Activated CD4-positive, alpha-beta T cell treated with anti-CD3 and anti-CD28 coated beads for 24 hours (primary cell): ENCODE data around the gene SPIN2A.
"Not testable (repeated sequence)": the region's sequence is repeated elsewhere in the genome, so short reads cannot be mapped to it uniquely, and the experiment has no call there.

Experiments
- DNase-seq, 2 donors: peaks; one replicate each; pipeline ENCODE4 v3.0.0-alpha.2; 2020; ENCODE audit warnings: low read depth in 2 of 2

The SPIN2A gene

GRCh38 chrX:57137073-57137472, at the start of gene SPIN2A:
SPIN2A (minus strand) TSS chrX:57137397; CDS start chrX:57136597, 800 bp downstream.
- DNase-seq: not testable (repeated sequence)

- DNase-seq: no peak
Measured at GRCh38 chrX:57178605-57179004, 41.4 kb upstream of the SPIN2A start.

GRCh38 chrX:57177070-57177469, 39.9 kb upstream of the SPIN2A start:
- DNase-seq: no peak

- no peak for DNase-seq
Measured at GRCh38 chrX:57172544-57172943, 35.3 kb upstream of the SPIN2A start.

- no peak for DNase-seq
Measured at GRCh38 chrX:57156397-57157049, 19.3 kb upstream of the SPIN2A start.

- DNase-seq: no peak
Measured at GRCh38 chrX:57155171-57155570, 18.0 kb upstream of the SPIN2A start.

DNA sequence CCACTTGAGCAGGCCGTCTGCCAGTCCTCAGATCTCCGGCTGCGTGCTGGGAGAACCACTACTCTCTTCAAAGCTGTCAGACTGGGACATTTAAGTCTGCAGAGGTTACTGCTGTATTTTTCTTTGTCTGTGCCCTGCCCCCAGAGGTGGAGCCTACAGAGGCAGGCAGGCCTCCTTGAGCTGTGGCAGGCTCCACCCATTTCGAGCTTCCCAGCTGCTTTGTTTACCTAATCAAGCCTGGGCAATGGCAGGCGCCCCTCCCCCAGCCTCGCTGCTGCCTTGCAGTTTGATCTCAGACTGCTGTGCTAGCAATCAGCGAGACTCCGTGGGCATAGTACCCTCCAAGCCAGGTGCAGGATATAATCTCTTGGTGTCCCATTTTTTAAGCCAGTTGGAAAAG, 15.0 kb upstream of the SPIN2A start:
- DNase-seq: not testable (repeated sequence)

DNA sequence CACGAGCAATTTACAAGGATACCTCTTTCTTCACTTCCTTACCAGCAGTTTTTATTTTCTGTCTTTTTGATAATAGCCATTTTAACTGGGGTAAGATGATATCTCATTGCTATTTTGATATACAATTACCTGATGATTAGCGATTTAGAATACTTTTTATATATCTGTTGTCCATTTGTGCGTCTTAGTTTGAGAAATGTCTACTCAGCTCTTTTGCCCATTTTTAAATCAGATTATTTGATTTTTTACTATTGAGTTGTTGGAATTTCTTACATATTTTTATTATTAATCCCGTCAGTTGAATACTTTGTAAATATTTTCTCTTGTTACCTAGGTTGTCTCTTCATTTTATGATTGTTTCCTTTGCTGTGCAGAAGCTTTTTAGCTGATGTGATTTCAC, 1.5 kb upstream of the SPIN2A start:
- DNase-seq: no peak

DNA sequence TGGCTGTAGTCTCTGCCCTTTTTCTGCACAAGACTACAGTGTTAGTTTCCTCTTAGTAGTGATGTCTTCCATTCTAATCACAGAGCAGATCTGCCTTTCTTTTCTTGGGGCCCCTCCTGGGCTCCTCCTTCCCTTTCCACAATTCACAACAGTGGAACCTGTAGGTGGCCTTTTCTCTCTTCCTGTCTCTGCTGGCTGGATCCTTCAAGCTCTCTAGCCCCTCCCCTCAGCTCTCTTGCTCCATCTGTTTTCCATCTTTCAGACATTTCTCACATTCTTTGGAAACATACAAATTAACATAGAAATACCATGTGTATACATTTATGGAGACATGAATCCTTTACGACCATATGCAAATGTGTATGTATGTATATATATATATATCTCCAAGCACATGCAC, 304 bp upstream of the SPIN2A start:
- no peak for DNase-seq

DNA sequence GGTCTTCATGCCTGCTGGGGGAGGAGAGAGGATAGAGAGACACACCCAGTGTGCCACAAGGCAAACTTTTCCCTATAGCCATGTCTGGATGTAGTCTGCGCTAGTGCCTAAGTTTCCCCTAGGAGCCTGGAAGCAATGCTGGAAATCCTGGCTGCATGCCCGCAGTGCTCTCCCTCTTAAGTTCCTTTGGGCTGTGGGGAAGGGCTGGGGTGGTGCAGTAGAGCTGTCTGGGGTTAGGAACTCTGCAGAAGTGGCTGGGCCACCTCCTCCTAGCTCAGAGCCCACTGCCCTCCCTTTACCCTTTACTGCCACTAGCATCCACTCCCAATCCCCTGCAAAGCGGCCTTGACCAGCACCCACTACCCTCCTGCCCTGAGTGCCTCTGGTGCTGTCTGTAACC, 608 bp downstream of the SPIN2A start:
- not testable (repeated sequence) for DNase-seq

- DNase-seq: no peak
Measured at GRCh38 chrX:57135287-57135686, 1.9 kb downstream of the SPIN2A start.

- no peak for DNase-seq
Measured at GRCh38 chrX:57134702-57135101, 2.5 kb downstream of the SPIN2A start.

GRCh38 chrX:57133706-57134105, 3.5 kb downstream of the SPIN2A start:
- DNase-seq: no peak

- not testable (repeated sequence) for DNase-seq
Measured at GRCh38 chrX:57133284-57133683, 3.9 kb downstream of the SPIN2A start.

DNA sequence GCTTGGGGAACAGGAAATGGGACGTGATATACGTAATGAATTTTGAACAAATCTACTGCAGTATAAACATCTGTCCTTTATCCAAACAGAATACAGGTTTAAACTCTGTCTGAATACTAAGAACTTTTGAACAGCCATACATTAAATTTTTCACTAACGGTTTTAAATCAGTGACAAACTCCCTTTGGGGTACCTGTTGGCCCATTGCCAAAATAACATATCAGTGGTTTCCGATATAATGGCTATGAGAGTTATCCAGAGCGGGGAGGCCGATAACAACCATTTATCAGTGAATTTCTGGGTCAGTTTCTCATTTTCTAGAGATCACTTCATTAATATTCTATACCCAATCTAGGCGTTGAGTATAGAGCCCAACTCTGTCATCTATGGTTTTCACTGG, 5.2 kb downstream of the SPIN2A start:
- no peak for DNase-seq

DNA sequence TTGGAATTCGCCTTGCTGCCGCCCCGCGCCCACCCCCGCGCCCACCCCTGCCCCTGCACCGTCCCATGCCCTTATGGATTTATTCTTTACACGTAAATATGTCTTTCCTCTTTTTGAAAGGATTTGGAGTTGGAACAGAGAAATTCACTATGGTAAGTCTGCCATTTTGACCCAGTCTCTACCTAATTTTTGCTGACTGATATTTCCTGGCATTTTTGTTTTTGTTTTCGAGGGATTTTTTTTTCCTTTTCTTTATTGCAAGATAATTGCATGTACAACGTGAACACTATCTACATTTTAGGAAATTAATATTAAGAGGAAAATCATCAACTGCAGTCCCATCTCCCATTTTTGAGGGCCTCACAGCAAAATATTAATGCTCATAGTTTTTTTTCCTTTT, 15.4 kb downstream of the SPIN2A start:
- no peak for DNase-seq

DNA sequence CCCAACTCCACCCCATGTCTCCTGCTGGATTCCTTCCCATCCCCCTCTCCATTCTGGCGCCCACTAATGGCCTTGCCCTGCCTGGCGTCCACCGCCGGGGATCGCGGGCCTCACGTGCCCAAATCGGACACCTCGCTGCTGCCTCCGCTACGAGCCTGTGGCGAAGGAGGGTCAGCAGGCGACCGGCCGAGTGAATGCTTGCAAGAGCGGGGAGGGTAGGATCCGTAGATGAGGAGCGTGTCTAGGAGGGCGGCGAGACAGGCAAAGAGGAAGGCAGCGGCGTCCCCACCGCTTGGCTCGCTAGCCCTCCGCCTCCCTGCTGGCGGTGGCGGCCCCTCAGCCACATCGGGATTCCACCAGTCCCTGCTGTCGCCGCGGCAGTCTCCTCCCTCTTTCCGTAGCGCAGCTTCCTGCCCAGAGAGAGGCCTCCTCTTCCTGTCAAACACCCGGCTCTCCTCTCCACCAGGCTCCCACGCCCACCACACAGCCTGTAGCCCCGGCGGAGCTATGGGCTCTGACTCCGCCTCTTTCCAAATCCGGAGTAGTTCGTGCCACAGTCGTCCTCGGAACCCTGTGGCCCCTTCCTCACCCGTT, 15.9 kb downstream of the SPIN2A start, which contains the start of gene SPIN2B:
Gene SPIN2B (minus strand): TSS at position 387 of the 594 bp plus-strand sequence.
- peak; percentile 66 to 67 for DNase-seq

DNA sequence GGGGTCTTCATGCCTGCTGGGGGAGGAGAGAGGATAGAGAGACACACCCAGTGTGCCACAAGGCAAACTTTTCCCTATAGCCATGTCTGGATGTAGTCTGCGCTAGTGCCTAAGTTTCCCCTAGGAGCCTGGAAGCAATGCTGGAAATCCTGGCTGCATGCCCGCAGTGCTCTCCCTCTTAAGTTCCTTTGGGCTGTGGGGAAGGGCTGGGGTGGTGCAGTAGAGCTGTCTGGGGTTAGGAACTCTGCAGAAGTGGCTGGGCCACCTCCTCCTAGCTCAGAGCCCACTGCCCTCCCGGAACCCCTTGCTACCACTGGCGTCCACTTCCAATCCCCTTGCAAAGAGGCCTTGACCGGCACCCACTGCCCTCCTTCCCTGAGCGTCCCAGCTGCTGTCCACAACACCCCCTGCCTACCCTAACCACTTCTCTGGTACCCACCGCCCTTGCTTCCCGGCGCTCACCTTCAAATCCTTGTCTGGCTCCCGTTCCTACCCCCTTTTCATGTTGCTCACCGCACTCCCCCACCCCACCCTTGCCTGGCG, 16.5 kb downstream of the SPIN2A start:
- DNase-seq: not testable (repeated sequence)

GRCh38 chrX:57119416-57119815, 17.8 kb downstream of the SPIN2A start:
- no peak for DNase-seq

DNA sequence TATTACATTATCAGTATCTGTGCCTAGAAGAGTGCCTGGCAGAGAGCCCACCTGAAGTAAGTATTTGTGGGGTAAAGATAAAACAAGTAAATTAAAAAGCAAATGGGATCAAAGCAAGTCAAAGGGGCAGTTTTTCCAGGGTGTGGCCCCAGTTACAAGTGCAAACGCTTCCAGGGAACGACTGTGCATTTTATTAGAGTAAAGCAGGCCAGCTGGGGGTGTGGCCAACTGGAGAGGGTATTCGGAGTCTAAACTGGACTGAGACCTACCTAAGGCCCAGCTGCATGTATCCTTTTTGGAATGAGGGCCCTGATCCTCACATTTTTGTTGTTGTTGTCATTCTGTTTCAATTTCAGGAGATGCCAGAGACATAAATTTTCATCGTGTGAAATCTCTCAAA, 19.6 kb downstream of the SPIN2A start:
- not testable (repeated sequence) for DNase-seq

- no peak for DNase-seq
Measured at GRCh38 chrX:57104921-57105398, 32.2 kb downstream of the SPIN2A start.

DNA sequence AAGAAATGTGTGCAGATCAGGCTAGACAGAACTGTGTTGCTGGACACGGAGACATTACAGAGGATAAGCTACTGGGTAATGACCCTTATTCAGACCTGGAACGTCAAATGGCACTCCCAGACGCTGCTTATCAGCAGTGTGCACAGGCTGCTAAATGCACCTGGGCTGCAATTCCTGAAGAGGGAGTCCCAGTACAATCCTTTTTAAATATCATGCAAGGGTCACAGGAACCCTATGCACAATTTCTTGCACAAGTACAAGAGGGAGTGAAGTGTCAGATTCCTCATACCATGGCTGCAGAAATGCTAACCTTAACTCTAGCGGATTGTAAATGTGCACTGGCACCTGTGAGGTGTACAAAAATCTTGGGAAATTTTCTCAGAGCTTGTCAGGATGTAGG, 32.8 kb downstream of the SPIN2A start:
- DNase-seq: no peak

DNA sequence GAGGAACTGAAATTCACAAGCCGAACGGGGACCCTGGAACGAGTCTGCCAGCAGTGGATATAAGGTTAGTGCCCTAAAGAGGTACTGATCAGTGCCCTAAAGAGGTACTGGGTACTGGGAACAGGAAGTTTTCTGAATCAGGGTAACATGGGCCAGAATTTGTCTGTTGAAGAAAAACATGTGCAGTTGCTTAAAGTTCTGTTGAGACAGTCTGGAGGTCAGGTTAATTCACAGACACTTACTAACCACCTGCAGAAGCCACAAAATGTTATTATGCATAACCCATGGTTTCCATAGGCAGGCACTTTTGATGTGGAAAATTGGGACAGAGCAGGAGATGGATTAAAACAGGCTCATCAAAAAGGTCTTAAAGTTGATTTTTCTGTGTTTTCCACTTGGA, 33.7 kb downstream of the SPIN2A start:
- DNase-seq: no peak
